GM12872 (cell line): ENCODE results near the gene ENTREP1.

Experiments used
- TF ChIP-seq, protein P1 (sequence below): IDR thresholded peaks from 3 replicates; pipeline ENCODE4 v1.5.1; 2011; ENCODE audit warnings: low read depth, mild to moderate bottlenecking, low read length, moderate library complexity; ENCODE audit not compliant: insufficient read depth

The ENTREP1 gene

DNA sequence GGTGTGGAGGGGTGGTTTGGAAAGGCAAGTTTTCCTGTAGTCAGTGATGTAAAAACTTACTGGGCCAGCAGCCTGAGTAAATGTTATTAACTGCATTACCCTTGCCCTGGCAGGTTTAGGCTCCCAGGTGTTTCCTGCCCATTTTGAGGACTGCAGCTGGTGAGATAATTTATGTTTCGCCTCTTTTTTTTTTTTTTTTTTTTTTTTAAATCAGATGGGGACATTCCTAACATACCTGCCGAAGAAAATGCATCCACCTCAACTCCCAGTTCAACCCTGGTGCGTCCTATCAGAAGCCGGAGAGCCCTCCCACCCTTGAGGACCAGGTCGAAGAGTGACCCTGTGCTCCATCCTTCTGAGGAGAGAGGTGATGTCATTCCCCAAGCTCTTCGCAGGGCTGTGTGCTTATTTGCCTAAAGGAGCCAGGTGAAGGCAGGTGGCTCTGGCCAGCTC lies 60.6 kb downstream of the ENTREP1 start:
- TF ChIP-seq, protein P1, sequence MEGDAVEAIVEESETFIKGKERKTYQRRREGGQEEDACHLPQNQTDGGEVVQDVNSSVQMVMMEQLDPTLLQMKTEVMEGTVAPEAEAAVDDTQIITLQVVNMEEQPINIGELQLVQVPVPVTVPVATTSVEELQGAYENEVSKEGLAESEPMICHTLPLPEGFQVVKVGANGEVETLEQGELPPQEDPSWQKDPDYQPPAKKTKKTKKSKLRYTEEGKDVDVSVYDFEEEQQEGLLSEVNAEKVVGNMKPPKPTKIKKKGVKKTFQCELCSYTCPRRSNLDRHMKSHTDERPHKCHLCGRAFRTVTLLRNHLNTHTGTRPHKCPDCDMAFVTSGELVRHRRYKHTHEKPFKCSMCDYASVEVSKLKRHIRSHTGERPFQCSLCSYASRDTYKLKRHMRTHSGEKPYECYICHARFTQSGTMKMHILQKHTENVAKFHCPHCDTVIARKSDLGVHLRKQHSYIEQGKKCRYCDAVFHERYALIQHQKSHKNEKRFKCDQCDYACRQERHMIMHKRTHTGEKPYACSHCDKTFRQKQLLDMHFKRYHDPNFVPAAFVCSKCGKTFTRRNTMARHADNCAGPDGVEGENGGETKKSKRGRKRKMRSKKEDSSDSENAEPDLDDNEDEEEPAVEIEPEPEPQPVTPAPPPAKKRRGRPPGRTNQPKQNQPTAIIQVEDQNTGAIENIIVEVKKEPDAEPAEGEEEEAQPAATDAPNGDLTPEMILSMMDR = no peak

DNA sequence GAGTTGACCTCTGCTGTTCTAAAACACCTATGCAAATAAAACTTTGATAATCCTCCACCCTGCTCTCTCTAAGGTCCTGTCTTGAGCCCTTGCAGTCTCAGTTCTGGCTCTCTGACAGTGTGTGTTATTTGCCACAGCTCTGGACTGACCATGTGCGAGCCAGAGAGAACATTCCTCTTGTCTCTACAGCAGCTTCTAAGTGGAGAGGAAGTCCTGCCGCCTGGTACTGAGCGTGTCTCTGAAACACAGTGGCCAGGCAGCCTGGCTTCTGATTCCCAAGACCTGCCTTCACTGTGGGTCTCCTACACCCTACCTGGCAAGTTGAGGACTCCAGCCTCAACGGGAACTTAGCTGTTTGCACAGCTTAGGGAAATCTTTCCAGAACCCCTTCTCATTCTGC lies 61.6 kb downstream of the ENTREP1 start:
- TF ChIP-seq, protein P1 = no peak

DNA sequence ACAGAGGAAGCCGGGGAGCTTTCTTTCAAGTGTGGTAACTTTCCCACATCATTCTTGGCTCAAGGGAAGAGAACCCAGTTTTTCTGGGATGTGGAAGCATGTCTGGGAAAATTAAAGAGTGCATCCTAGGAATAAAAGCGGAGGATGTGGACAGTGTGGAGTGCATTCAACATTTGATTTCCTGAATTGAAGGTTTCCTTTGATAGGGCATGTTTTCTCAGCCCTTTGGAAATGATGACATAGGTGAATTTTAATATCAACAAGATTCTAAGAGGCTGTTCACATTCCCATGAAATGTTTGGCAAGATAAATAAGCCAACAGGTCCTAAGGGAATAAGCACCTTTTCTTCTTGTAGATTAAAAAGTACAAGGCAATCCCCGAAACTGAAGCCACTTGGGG lies 63.6 kb downstream of the ENTREP1 start:
- TF ChIP-seq, protein P1 = no peak

DNA sequence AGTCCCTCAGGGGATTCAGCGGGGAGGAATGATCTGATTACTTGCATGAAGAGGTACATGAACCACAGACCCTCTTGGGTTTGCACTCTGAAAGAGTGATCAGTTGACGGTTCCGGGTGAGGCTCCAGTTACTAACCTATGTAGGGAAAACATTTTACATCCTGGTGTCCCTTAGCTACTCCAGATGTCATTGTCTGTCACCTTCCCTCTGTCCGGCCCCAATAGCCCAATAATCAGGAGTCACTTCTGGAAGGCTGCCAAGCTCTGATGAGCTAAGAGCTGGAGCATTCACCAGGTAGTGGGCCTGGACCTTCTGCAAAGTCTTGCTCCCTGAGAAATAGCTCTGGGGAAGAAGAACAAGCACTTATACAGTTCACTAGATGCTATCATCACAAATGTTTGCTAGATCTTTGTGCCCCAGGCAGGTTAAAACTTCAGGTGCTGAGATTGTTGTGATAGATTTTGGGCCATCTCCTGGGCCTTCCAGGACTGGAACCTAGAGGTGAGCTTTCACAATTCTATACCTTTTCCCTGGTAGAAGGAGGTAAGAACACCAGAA lies 64.5 kb downstream of the ENTREP1 start:
- TF ChIP-seq, protein P1 = no peak

DNA sequence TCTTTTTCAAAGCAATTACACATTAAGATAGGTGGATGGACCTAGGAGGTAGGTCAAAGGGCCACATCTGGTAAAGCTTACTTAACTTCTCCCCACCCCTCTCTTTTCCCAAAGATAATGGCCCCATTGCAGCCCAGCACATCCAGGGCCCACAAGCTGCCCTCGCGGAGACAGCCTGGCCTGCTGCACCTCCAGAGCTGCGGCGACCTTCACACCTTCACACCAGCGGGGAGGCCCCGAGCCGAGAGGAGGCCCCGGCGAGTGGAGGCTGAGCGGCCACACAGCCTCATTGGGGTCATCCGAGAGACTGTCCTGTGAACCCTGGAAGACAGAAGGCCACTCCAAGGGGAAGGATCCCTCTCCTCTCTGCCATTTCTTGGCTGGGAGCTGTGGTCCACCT lies 66.5 kb downstream of the ENTREP1 start:
- TF ChIP-seq, protein P1 = no peak

DNA sequence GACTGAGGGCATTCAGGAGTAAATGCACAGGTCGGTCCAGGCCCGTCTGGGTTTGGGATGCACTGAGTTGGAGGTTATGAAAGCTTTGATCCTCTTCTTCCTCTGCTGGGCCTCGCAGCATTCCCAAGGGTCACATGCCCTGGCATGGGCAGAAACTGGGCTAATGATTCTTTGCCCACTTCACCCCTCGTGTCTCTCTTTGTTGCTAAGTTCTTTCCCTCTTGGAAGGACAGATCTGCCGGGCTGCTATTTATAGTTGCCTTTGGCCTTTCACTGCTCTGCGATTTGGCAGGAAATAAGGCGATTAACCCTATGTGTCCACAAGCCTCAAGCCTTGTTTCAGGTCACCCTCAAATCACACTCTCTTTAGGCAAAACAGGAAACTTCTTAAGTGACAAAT lies 66.9 kb downstream of the ENTREP1 start:
- TF ChIP-seq, protein P1 = no peak

DNA sequence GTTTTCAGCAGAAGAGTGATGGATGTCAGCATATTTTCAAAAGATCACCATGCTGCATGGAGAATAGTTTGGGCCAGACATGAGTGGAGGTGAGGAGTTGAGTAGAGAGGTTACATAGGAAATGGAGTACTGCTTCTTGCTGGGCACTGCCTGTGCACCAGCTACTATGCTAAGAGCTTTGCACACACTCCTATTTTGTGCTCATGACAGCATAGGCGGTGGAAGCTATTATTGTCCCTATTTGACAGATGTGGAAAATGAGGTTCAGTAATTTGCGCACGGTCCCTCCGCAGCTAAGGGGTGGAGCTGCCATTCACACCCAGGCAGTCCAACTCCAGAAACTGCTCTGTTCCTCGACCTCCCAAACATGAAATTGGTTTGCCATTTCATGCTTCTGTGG lies 67.8 kb downstream of the ENTREP1 start:
- TF ChIP-seq, protein P1 = no peak
